HS-5 (cell line): ENCODE results near the gene TLCD5.

Experiments
- DNase-seq: peaks from one replicate; pipeline ENCODE4 v3.0.0-alpha.2; 2012; ENCODE audit warnings: low read depth

TLCD5 gene

DNA sequence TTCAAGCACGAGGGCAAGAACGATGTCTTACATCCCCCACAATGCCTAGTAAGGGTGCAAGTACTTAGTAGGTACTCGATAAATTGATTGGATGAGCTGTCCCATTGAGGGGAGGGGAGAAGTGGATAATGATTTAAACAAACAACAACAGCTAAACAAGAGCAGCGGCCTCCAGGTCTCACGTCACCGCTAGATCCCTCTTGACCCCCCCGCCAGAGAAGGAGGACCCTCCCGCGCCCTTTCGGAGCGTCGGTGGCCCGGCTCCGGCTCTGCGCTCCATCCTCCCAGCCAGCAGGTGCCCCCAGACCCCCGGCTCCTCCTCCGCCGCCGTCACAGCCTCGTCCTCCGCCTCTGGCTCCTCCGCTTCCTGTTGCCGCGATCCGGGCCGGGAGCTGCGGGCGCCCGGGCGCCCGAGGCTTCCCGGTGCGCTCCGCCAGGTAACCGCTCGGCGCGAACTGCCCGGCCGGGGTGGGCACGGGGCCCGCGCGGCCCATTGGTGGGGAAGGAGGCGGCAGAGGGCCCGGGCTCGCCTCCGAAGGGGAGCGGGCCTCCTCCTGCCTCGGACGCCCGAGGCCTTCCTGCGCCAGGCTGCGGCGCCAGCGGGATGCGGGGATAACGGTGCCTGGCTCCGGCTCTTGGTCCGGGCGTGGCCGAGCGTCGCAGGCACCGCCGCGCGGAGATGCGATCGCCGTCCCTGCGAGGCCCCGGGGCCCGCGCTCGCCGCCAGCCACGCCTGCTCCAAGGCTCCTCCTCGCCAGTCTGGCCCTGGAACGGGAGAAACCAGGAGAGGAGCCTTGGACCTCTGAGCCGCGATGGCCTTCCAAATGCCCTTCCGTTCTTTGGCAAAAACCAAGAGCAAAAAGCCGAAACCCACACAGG lies at the start of gene TLCD5:
TLCD5 (plus strand) TSS at position 368 of the 879 bp plus-strand sequence. CDS start 2,143 bp downstream, outside the sequence.
- DNase-seq = no peak

- DNase-seq = no peak
These were observed 45.6 kb upstream of the TLCD5 start for GRCh38 chr11:120279502-120279901.

- no peak for DNase-seq
These were observed 44.5 kb upstream of the TLCD5 start for GRCh38 chr11:120280600-120281051.

DNA sequence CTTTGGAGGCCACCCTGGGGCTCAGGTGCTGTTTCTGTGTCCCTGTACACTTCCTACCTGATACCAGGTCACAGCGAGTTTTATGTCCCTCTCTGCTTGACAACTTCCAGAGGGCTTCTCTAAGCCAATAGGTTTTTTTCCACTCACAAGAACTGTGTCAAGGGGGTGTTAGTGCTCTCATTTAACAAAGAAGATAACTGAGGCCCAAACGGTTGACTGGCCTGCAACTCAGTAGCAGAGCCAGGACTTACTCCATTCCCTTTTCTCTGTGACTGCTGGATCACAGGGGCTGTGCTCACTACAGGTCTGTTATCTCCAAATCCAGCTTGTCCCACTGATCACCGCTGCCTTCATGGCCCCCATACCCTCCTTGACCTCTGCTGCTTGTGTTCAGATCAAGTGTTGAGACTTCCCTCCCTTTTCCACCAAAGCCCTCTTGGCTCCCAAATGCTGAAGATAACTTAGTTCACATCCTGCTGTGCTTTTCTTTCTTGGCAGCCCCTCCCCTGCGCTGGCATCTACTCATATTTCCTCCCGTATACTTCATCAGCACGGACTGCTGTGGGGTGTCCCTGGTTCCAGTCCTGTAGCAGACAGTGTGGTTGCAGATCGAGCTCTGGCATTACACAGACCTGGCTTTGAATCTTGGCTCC lies 43.8 kb upstream of the TLCD5 start:
- no peak for DNase-seq

DNA sequence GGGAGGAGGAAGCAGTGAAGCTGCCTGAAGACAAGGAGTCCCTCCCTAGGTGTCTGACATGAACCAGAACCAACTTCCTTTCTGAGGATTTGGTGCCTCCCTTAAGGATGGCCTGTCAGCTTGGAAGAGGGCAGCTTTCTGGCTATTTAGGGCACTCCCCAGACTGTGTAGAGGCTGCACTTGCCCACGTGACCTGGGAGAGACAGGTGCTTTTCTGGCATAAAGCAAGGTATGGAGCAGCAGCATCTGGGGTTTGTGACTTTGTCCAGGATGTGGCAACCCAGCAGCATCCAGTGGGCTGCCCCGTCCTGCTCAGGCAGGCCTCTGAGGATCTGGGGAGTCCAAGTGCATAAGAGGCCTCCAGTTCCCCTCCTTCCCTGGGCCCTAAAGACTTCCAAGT lies 42.0 kb upstream of the TLCD5 start:
- DNase-seq = no peak

DNA sequence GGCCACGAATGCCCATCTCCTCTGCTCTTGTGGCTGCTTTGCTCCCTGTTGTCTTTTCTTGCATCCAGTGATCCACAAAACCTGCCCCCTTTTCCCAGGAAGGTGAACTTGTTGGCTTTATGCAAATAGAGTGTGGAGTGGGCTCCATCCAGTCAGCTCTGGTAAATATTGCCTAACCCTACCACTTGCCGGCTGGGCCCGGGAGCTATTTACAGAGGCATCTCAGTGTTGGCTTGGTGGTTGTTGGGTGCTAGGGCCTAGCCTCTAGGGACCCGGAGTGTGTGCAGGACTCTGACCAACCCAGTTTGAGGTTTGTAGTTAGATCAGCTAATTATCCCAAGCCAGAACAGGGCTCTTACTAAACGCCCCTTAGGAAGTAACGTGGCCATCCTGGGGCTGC lies 40.8 kb upstream of the TLCD5 start:
- no peak for DNase-seq

DNA sequence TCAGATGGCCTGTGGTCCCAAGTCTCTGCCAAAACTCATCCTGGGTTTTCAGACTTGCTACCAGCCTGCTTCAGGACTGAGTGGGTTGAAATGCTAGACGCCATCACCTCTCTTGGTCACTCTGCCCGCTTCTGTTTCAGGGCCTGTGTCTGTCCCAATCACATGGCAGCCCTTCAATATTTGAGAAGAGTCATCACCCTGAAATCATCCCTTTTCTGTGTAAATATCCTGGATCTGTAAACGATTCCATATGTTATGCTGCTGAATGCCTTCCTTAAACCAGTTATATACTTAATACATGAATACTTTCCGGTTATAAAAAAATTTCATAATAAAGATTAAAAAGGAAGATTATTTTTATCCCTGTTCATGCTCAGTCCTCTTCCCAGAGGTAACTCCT lies 39.8 kb upstream of the TLCD5 start:
- DNase-seq = no peak

- DNase-seq = no peak
These were observed 37.1 kb upstream of the TLCD5 start for GRCh38 chr11:120288021-120288420.

- no peak for DNase-seq
These were observed 35.7 kb upstream of the TLCD5 start for GRCh38 chr11:120289426-120289825.

DNA sequence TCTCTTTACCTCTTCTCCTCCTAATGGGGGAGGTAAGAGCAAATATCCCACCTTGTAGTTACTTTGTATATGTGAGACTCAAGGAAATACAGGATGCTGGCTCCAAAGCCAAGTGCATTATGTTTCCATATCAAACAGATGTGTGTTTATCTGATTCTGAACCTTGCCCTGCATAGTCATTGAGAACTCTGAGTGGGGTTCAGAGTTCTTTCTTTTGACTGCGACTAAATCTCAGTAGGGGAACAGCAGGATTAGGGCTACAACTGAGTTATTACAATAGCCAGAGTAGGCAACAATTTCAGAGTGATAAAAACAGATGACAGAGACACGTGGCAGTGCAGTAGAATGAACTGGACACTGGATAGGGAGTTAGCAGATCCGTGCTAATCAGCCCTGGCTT lies 34.1 kb upstream of the TLCD5 start:
- no peak for DNase-seq

DNA sequence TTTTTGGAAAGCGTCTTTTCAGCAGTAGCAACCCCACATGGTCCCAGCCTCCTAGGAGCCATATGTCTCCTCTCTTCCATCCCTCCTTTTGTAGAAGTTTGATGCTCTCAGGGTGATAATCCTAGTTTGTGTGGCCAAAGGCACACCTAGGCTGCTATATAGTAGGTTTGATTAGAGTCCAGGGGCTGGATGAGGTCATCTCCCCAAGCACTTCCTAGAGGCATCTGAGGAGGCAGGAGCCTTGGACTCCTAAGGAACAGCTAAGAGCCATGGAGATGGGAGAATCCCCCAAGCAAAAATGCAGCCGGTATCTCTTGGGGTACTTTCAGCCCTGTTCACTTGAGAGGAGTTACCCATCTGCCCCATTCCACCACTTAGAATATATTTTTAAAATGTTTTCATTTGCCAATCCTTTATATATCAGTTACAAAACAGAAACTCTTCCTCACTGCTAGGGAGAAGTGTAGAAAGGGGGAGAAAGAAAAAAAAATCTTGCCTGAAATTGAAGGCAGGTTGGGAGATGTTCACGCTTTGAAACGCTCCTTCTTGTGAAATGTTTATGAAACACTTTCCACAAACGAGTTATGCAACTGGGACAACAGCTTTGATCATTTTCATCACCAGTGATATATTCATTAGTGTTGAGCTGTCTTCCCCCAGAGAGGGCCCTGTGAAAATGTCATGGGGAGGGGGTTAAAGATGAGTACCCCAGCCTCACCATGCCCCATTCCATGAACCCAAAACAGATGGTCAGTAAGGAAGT lies 31.9 kb upstream of the TLCD5 start:
- no peak for DNase-seq

GRCh38 chr11:120294096-120294495 lies 31.0 kb upstream of the TLCD5 start:
- DNase-seq = no peak

GRCh38 chr11:120295099-120295498 lies 30.0 kb upstream of the TLCD5 start:
- no peak for DNase-seq

DNA sequence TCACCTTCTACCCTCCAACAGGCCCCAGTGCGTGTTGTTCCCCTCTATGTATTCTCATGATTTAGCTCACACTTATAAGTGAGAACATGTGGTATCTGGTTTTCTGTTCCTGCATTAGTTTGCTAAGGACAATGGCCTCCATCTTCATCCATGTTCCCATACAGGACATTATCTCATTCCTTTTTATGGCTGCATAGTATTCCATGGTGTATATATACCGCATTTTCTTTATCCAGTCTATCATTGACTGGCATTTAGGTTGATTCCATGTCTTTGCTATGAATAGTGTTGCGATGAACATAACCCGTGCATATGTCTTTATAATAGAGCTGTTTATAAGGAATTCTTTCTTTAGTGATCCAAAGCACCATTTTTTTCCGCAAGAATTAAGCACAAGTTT lies 28.5 kb upstream of the TLCD5 start:
- no peak for DNase-seq

- no peak for DNase-seq
These were observed 26.6 kb upstream of the TLCD5 start for GRCh38 chr11:120298461-120298860.

DNA sequence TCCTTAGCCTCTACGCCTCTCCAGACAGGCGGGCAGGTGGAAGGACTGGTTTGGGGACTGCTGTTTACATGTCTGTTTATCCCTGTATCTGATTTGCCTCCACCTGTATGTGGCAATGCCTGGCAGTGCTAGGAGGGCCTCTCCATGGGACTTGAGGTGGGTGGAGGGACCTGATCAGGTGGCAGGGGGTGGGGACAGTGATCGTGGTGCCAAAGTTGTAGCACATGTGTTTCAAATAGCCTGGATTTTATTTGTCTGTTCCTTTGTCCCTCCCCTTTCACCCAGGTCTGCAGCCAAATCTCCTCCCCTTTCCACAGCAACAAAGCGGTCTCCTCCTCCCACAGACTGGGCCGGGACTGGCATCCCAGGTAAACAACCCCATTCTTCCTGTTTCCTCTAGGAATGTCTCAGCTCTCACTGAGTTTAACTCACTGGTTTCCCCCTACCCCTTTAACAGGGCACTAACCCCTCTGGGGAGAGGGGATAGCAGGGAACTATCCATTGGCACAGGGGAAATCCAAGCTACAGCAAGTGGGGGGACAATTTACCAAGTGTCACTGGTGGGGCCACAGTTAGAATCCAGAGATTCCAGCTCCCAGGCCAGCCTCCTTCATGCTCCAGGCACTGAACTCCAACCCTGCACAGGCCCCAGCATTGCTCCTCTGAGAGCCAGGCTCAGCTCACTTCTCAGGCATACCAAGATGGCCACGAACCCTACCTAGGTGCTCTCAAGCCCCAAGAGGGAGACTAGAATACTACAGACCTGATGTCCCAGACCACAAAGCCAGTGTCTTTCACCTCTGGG lies 22.9 kb upstream of the TLCD5 start:
- DNase-seq = no peak

DNA sequence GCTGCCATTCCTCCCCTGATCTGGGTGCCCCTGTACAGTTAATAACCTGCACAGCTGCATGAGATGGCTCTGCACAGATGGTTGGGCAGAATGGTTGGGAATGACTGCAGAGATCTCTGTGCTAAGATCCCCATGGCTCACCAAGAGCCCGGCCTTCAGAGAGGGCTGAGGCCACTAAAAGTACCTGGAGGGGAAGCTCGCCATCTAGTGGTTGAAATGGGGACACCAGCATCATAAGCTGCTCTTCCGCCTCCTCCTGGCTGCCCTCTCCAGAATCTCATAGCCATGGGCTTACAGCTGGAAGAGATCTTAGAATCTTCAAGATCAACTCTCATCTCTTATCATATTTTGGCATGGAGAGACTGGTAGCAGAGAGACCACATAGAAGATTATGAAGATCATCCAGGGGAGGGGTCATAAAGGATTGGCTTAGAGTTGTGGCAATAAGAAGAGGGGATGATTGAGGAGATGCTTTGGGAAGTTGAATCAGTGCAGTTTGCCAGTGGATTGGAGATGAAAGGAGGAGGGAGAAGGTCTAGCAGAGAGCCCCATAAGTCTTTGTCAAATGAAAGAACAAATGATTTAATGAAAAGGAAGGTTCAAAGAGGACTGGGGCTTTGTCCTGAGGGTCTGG lies 22.0 kb upstream of the TLCD5 start:
- DNase-seq = no peak

- DNase-seq = no peak
These were observed 20.6 kb upstream of the TLCD5 start for GRCh38 chr11:120304526-120304925.

- DNase-seq = no peak
These were observed 19.8 kb upstream of the TLCD5 start for GRCh38 chr11:120305286-120305685.

- no peak for DNase-seq
These were observed 18.4 kb upstream of the TLCD5 start for GRCh38 chr11:120306519-120307242.

GRCh38 chr11:120307476-120307875 lies 17.6 kb upstream of the TLCD5 start:
- no peak for DNase-seq
